ENCODE measurements around the gene LSMEM2. TPM values are rescaled to one million over a fixed set of nuclear protein-coding genes. Genes with fewer than 3 reads are reported as not detected.

The LSMEM2 gene
- total and polyA plus RNA-seq, 9 of the 15 experiments (the other 6 are each of a cell fraction or from before 2014, with no cell fraction given): not detected

DNA sequence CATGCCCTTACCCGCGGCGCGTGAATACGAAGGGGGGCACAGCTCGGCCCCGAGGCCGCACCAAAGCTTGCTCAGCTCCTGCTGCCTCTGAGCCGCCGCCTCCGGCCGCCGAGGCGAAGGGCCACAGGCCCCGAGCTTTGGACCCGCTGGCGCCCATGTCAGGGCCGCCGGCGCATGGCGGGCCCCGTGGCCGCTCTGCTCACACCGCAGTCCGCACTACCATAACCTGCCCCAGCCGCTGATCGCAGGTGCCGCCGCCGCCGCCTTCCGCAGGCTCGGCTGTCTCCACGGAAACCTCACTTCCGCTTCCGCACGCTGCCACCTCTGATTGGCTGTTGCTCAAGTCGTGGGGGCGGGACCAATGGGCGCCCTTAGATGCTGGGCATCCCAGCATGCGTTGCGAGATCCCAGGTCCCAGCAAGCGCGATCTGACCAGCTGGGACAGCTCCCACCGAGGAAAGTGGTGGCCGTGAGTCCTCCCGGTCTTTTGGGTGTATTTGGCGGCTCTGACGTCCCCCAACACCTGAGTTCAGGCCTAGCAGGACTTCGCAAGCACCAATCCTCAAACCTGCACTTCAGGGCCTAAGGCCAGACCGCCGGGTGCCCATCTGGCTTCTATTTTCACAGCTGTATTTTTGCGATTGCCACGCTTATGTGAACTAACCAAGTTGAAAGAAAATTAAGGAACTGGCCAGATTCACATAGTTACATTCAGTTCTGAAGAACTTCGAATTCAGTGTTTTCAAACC, 49.2 kb downstream of the LSMEM2 start, which contains the start of gene TUSC2 (continued):
- TF ChIP-seq REST (IDR thresholded peaks at IDR 0.05; ENCODE audit: borderline replicate concordance) (peak; percentile 55), REST (CRISPR knock-in tag; IDR thresholded peaks at IDR 0.05; ENCODE audit: low read depth) (no peak), SP1 (CRISPR knock-in tag; IDR thresholded peaks at IDR 0.05) (peak; percentile 63), HDGF (IDR thresholded peaks at IDR 0.05) (no peak), LCOR (CRISPR knock-in tag; IDR thresholded peaks at IDR 0.05) (0 out of 2 replicates have a peak, but pooled peaks have one; percentile 37), SPI1 (IDR thresholded peaks at IDR 0.05; ENCODE audit: borderline replicate concordance, low read depth, low read length) (peak; percentile 87), NELFE (IDR thresholded peaks at IDR 0.05; ENCODE audit: insufficient read depth, insufficient read length) (no peak), TSHZ1 (CRISPR knock-in tag; IDR thresholded peaks at IDR 0.05) (no peak), CXXC5 (CRISPR knock-in tag; IDR thresholded peaks at IDR 0.05) (peak; percentile 72), MEF2A (IDR thresholded peaks at IDR 0.05; ENCODE audit: control insufficient read depth, low read depth, low read length) (no peak)
